Measurements from ENCODE around the gene ZIC5. TPM values are rescaled to one million over a fixed set of nuclear protein-coding genes. Genes with fewer than 3 reads are reported as not detected.

Gene ZIC5
- total RNA-seq, 1 donor from 2014 or later = not detected

GRCh38 chr13:99982036-99982730 is 10.6 kb upstream of the ZIC5 start:
- no peak for DNase-seq
- Histone ChIP-seq H3K4me1 (peaks cover 18% of the 10 kb centered on the region), H3K36me3 (no peaks in the 10 kb centered on the region), H3K4me3 (peak overlapping the region; percentile 47), H3K9me3 (no peaks in the 10 kb centered on the region), H3K27me3 (peaks cover 97% of the 10 kb centered on the region), H3K27ac (no peak overlapping the region)
- ATAC-seq = peak; percentile 15
- TF ChIP-seq CTCF (IDR thresholded peaks at IDR 0.05) = no peak
- intact Hi-C loops (cut with DNase I) = no loop called here

GRCh38 chr13:99981735-99982035 is 10.1 kb upstream of the ZIC5 start, which contains the start of gene ZIC2:
ZIC2 (plus strand) TSS chr13:99981784; CDS start chr13:99982065, 281 bp downstream.
- no peak within 1 kb of the TSS for H3K27ac ChIP-seq
- intact Hi-C loops (cut with DNase I) = no loop called here
- H3K27me3 ChIP-seq = peaks cover 97% of the 10 kb centered on the region
- DNase-seq = no peak
- no peak for TF ChIP-seq CTCF (IDR thresholded peaks at IDR 0.05)
- ATAC-seq = no peak
- peak within 1 kb of the TSS; percentile 47 for H3K4me3 ChIP-seq
- H3K4me1 ChIP-seq = peaks cover 18% of the 10 kb centered on the region
- H3K36me3 ChIP-seq = no peaks in the 10 kb centered on the region
- no peaks in the 10 kb centered on the region for H3K9me3 ChIP-seq

GRCh38 chr13:99980824-99981734 is 9.5 kb upstream of the ZIC5 start:
- Histone ChIP-seq H3K9me3 (no peaks in the 10 kb centered on the region), H3K27me3 (peaks cover 97% of the 10 kb centered on the region), H3K27ac (no peak overlapping the region), H3K4me1 (peaks cover 18% of the 10 kb centered on the region), H3K36me3 (no peaks in the 10 kb centered on the region), H3K4me3 (peak overlapping the region; percentile 47)
- DNase-seq (no peak), ATAC-seq (peak; percentile 14)
- no peak for TF ChIP-seq CTCF (IDR thresholded peaks at IDR 0.05)
- intact Hi-C loops (cut with DNase I) = no loop called here

- Histone ChIP-seq H3K27me3 (peaks cover 99% of the 10 kb centered on the region), H3K4me1 (peaks cover 18% of the 10 kb centered on the region), H3K36me3 (no peaks in the 10 kb centered on the region), H3K9me3 (no peaks in the 10 kb centered on the region), H3K4me3 (peak overlapping the region; percentile 47), H3K27ac (no peak overlapping the region)
- no peak for TF ChIP-seq CTCF (IDR thresholded peaks at IDR 0.05)
- ATAC-seq = peak; percentile 81
- peak; percentile 74 for DNase-seq
- intact Hi-C loops (cut with DNase I) = no loop called here
Measured at GRCh38 chr13:99980201-99980823, 8.7 kb upstream of the ZIC5 start.

- peaks cover 18% of the 10 kb centered on the region for H3K4me1 ChIP-seq
- H3K27ac ChIP-seq = no peak overlapping the region
- no peak for ATAC-seq
- DNase-seq = peak; percentile 58
- H3K9me3 ChIP-seq = no peaks in the 10 kb centered on the region
- H3K27me3 ChIP-seq = peaks cover 100% of the 10 kb centered on the region
- H3K4me3 ChIP-seq = peak overlapping the region; percentile 47
- no peaks in the 10 kb centered on the region for H3K36me3 ChIP-seq
- TF ChIP-seq CTCF (IDR thresholded peaks at IDR 0.05) = no peak
- intact Hi-C loops (cut with DNase I) = no loop called here
Measured at GRCh38 chr13:99979453-99980200, 8.1 kb upstream of the ZIC5 start.

Data from upper lobe of right lung (tissue), 1 donor.